CD14-positive monocyte (primary cell): ENCODE data around the gene FAM83G. TPM values are rescaled to one million over a fixed set of nuclear protein-coding genes. Genes with fewer than 3 reads are reported as not detected.
"Not testable (repeated sequence)": the region's sequence is repeated elsewhere in the genome, so short reads cannot be mapped to it uniquely, and the experiment has no call there.

Experiments
- DNase-seq, 3 donors: peaks; one replicate each; pipeline ENCODE4 v3.0.0-alpha.2; 2011 to 2022
- H2AFZ ChIP-seq: 2 replicates; pipeline ENCODE4 v1.6.0; 2012; ENCODE audit warnings: mild to moderate bottlenecking, low read depth, low read length, inconsistent platforms; ENCODE audit not compliant: insufficient read depth, poor library complexity, severe bottlenecking
- H3K27ac ChIP-seq, 2 donors: 1 replicate in 1 of 2; 2 replicates in 1 of 2; pipeline ENCODE4 v1.5.1; 2012 to 2013; ENCODE audit warnings: low read length in 2 of 2, control low read depth in 1 of 2, inconsistent platforms in 1 of 2, low read depth in 1 of 2, mild to moderate bottlenecking in 1 of 2
- H3K27me3 ChIP-seq, 2 donors: one replicate each; pipeline versions ENCODE4 v1.6.0 to v1.6.1; 2011 to 2013; ENCODE audit warnings: low read length in 2 of 2; ENCODE audit not compliant: control insufficient read depth in 2 of 2, insufficient read depth in 2 of 2
- H3K36me3 ChIP-seq, 2 donors: replicated peaks in 1 of 2; 1 replicate in 1 of 2; 2 replicates in 1 of 2; pipeline versions ENCODE4 v1.5.1 to v1.6.1; 2012 to 2013; ENCODE audit warnings: low read length in 2 of 2, control low read depth in 1 of 2, inconsistent platforms in 1 of 2, mild to moderate bottlenecking in 1 of 2; ENCODE audit not compliant: insufficient read depth in 2 of 2, control insufficient read depth in 1 of 2
- H3K4me1 ChIP-seq, 2 donors: 1 replicate in 1 of 2; 2 replicates in 1 of 2; pipeline versions ENCODE4 v1.5.1 to v1.6.1; 2012 to 2013; ENCODE audit warnings: low read length in 2 of 2, control low read depth in 1 of 2, inconsistent platforms in 1 of 2, mild to moderate bottlenecking in 1 of 2, moderate library complexity in 1 of 2; ENCODE audit not compliant: insufficient read depth in 2 of 2, control insufficient read depth in 1 of 2
- H3K4me2 ChIP-seq: replicated peaks from 2 replicates; pipeline ENCODE3; 2012; ENCODE audit warnings: low read length, moderate library complexity, mild to moderate bottlenecking; ENCODE audit not compliant: poor library complexity, severe bottlenecking; ENCODE audit errors: extremely low read depth
- H3K4me3 ChIP-seq, 3 experiments: fragments of 200-600 bp in 1 of 3; sonication (generic) in 1 of 3; replicated peaks in 1 of 3; 1 replicate in 2 of 3; 2 replicates in 1 of 3; pipeline ENCODE4 v1.5.1; 2011 to 2013; ENCODE audit warnings: low read length in 3 of 3, mild to moderate bottlenecking in 3 of 3, control low read depth in 2 of 3, low read depth in 2 of 3, inconsistent platforms in 1 of 3, moderate library complexity in 1 of 3
- H3K79me2 ChIP-seq: 2 replicates; pipeline ENCODE4 v1.6.0; 2012; ENCODE audit warnings: mild to moderate bottlenecking, control low read depth, inconsistent platforms, low read length, moderate library complexity; ENCODE audit not compliant: insufficient read depth
- H3K9ac ChIP-seq: 2 replicates; pipeline ENCODE4 v1.6.0; 2017; ENCODE audit warnings: low read length, mild to moderate bottlenecking; ENCODE audit not compliant: insufficient read depth, poor library complexity, severe bottlenecking
- H3K9me3 ChIP-seq, 2 donors: replicated peaks in 1 of 2; 1 replicate in 1 of 2; 2 replicates in 1 of 2; pipeline versions ENCODE4 v1.5.1 to v1.6.1; 2012 to 2013; ENCODE audit warnings: low read length in 2 of 2, control low read depth in 1 of 2; ENCODE audit not compliant: control insufficient read depth in 1 of 2, insufficient read depth in 1 of 2
- H4K20me1 ChIP-seq: 2 replicates; pipeline ENCODE4 v1.6.0; 2012; ENCODE audit warnings: mild to moderate bottlenecking, low read length, control low read depth, moderate library complexity; ENCODE audit not compliant: insufficient read depth
- H3K27ac Mint-ChIP-seq, 7 donors: one replicate each; pipeline ENCODE4 v1.8.0; 2020; ENCODE audit warnings: mild to moderate bottlenecking in 7 of 7, mixed read lengths in 7 of 7, moderate library complexity in 6 of 7, inconsistent platforms in 2 of 7
- H3K27me3 Mint-ChIP-seq, 3 donors: one replicate each; pipeline ENCODE4 v1.8.0; 2021 to 2022; ENCODE audit warnings: low read depth in 3 of 3, mild to moderate bottlenecking in 3 of 3, mixed read lengths in 3 of 3, moderate library complexity in 3 of 3, inconsistent platforms in 1 of 3
- H3K36me3 Mint-ChIP-seq, 2 donors: one replicate each; pipeline ENCODE4 v1.8.0; 2020; ENCODE audit warnings: mixed read lengths in 2 of 2, inconsistent platforms in 1 of 2, mild to moderate bottlenecking in 1 of 2
- H3K4me1 Mint-ChIP-seq: one replicate; pipeline ENCODE4 v1.8.0; 2020; ENCODE audit warnings: mild to moderate bottlenecking, mixed read lengths
- H3K4me3 Mint-ChIP-seq, 2 donors: one replicate each; pipeline ENCODE4 v1.8.0; 2020; ENCODE audit warnings: mild to moderate bottlenecking in 2 of 2, mixed read lengths in 2 of 2, moderate library complexity in 1 of 2
- H3K9me3 Mint-ChIP-seq, 7 donors: one replicate each; pipeline ENCODE4 v1.8.0; 2020 to 2022; ENCODE audit warnings: mixed read lengths in 7 of 7, mild to moderate bottlenecking in 6 of 7, moderate library complexity in 6 of 7, inconsistent platforms in 2 of 7
- WGBS: methylation state at CpG from one replicate; pipeline ENCODE4 v1.1.5; 2013; ENCODE audit warnings: missing lambda C conversion rate; ENCODE audit not compliant: insufficient coverage; 5-methylcytosine and 5-hydroxymethylcytosine counted together
- intact Hi-C, 2 donors: fragments of 100-400 bp; cut with micrococcal nuclease; formaldehyde crosslinking; loops; one replicate each; pipeline versions ENCODE4 v1.15.0 to v1.15.1; 2023
- polyA minus RNA-seq: library from RNA; depleted of rRNA, polyadenylated mRNA; stranded (reverse); fragments of >200 nt; gene quantifications from 2 replicates; pipeline ENCODE4 v1.2.3, GENCODE V29; 2012
- polyA plus RNA-seq, 3 donors: library from polyadenylated mRNA; depleted of rRNA in 1 of 3; unstranded in 2 of 3; stranded (reverse) in 1 of 3; fragments of 300-500 nt in 2 of 3; fragments of >200 nt in 1 of 3; fragmentation: Illumina TruSeq in 2 of 3; gene quantifications; 1 replicate in 2 of 3; 2 replicates in 1 of 3; pipeline ENCODE4 v1.2.3, GENCODE V29; 2012 to 2021
- total RNA-seq, 12 experiments: library from RNA in 1 of 12; stranded (reverse) in 1 of 12; fragments of 120-200 nt in 1 of 12; gene quantifications; one replicate each; pipeline ENCODE4 v1.2.4 and lab custom pipeline; 2013 to 2026; ENCODE audit warnings: mixed read lengths in 6 of 12, inconsistent platforms in 1 of 12
- TF ChIP-seq, protein P1 (sequence below): fragments of 200-600 bp; IDR thresholded peaks from one replicate; pipeline ENCODE4 v1.8.0; 2022; ENCODE audit warnings: antibody characterized with exemption, mild to moderate bottlenecking

The FAM83G gene
- total RNA-seq (2013), result 0.19 TPM
- polyA plus RNA-seq (under 1 TPM; 0.04 to 0.17 (median 0.08) TPM), polyA minus RNA-seq (0.69 and 1.4 TPM in 2 replicates), total RNA-seq (lab: John Stamatoyannopoulos, UW) (8.9 to 147 (median 62.0) reads per million in 11 experiments)

DNA sequence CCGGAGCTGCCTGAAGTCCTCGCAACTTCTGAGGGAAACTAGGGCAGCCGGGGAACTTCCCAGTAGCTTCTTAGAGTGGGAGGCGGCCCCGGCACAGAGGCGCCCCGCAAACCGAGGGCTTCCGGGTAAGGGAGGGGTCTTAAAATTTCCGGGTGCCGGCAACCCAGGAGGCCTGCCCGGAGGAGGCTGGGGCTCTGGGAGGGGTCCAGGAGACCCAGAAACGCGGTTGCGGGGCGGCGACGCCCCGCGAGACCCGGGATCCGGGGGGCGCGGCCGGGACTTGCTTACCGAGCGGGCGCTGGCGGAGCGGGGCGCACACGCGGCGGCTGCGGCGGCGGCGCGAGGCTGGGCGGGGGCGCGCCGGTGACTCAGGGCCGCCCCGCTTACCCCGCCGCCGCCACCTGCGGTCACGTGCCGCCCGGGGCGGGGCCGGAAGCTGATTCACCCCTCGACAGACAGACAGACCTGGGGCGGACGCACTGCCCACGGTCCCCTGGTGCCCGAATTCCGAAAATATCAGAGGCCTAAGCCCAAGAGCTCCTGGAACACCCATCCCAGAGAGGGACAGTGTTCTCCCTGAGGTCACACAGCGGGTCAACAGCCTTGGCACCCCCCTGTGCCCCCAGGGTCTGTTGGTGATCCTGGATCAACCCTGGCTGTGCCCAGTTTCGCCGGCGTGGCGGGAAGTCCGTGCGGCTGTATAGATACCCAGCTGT lies at the start of gene FAM83G:
Gene FAM83G, minus strand, starts transcription at position 344 of the 716 bp plus-strand sequence. CDS start 723 bp downstream, outside the sequence.
- WGBS, result 8% methylated on average over 67 of the region's 67 CpGs

GRCh38 chr17:19048826-19049225 lies 44.3 kb upstream of the FAM83G start:
- H3K9ac ChIP-seq, H4K20me1 ChIP-seq, H3K79me2 ChIP-seq, H3K36me3 ChIP-seq, H3K9me3 Mint-ChIP-seq, H3K36me3 Mint-ChIP-seq, H3K27me3 Mint-ChIP-seq, H3K9me3 ChIP-seq, H3K27me3 ChIP-seq, intact Hi-C loops, H3K4me2 ChIP-seq, H3K4me3 ChIP-seq, H3K4me1 ChIP-seq, H2AFZ ChIP-seq, H3K4me1 Mint-ChIP-seq, H3K4me3 Mint-ChIP-seq, H3K27ac ChIP-seq, DNase-seq, H3K27ac Mint-ChIP-seq: not testable (repeated sequence)
- no CpG with 5 or more reads among the region's 7 CpGs for WGBS

More for the DNA sequence above, at the start of gene FAM83G:
- Histone ChIP-seq H3K27me3 (peaks cover 0 to 34% of the 10 kb centered on the region in 2 donors), H3K9me3 (no peaks in the 10 kb centered on the region), H3K4me3 (peak within 1 kb of the TSS; percentile 52 to 73 (median 57)), H4K20me1 (no peaks in the 10 kb centered on the region), H2AFZ (peak within 1 kb of the TSS; percentile 63), H3K4me1 (peaks cover 5 to 24% of the 10 kb centered on the region in 2 donors), H3K9ac (peak within 1 kb of the TSS; percentile 70), H3K27ac (no peak within 1 kb of the TSS), H3K36me3 (no peaks in the 10 kb centered on the region), H3K4me2 (peak within 1 kb of the TSS; percentile 79), H3K79me2 (no peaks in the 10 kb centered on the region)
- peaks cover 22 to 53% (median 38%) of the 10 kb centered on the region in 3 donors for H3K27me3 Mint-ChIP-seq
- peak within 1 kb of the TSS in 6 of 7 donors; percentile 35 to 92 (median 71) for H3K27ac Mint-ChIP-seq
- peak; percentile 68 to 83 (median 73) for DNase-seq
- H3K36me3 Mint-ChIP-seq, result peaks cover 0 to 3% of the 10 kb centered on the region in 2 donors
- H3K4me1 Mint-ChIP-seq, result peaks cover 12% of the 10 kb centered on the region
- peak within 1 kb of the TSS; percentile 88 to 94 for H3K4me3 Mint-ChIP-seq
- H3K9me3 Mint-ChIP-seq, result peaks cover 0 to 12% (median 2%) of the 10 kb centered on the region in 7 donors
- TF ChIP-seq, protein P1, sequence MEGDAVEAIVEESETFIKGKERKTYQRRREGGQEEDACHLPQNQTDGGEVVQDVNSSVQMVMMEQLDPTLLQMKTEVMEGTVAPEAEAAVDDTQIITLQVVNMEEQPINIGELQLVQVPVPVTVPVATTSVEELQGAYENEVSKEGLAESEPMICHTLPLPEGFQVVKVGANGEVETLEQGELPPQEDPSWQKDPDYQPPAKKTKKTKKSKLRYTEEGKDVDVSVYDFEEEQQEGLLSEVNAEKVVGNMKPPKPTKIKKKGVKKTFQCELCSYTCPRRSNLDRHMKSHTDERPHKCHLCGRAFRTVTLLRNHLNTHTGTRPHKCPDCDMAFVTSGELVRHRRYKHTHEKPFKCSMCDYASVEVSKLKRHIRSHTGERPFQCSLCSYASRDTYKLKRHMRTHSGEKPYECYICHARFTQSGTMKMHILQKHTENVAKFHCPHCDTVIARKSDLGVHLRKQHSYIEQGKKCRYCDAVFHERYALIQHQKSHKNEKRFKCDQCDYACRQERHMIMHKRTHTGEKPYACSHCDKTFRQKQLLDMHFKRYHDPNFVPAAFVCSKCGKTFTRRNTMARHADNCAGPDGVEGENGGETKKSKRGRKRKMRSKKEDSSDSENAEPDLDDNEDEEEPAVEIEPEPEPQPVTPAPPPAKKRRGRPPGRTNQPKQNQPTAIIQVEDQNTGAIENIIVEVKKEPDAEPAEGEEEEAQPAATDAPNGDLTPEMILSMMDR, result no peak
- intact Hi-C loops, result loop anchor here in 1 of 2 donors (10.0 kb wide), 1 partner anchor 50 kb away; the partner anchor contains the start of gene SLC5A10

- H3K27ac ChIP-seq, H4K20me1 ChIP-seq, H3K36me3 ChIP-seq, H3K4me1 ChIP-seq, H3K4me2 ChIP-seq, H3K27me3 Mint-ChIP-seq, H3K9ac ChIP-seq, H3K27ac Mint-ChIP-seq, H3K4me3 ChIP-seq, H3K4me1 Mint-ChIP-seq, H3K9me3 Mint-ChIP-seq, H3K79me2 ChIP-seq, H2AFZ ChIP-seq, H3K4me3 Mint-ChIP-seq, DNase-seq, intact Hi-C loops, H3K27me3 ChIP-seq, H3K9me3 ChIP-seq, H3K36me3 Mint-ChIP-seq: not testable (repeated sequence)
- WGBS, result no CpG with 5 or more reads among the region's 7 CpGs
Observed at GRCh38 chr17:19047510-19047909, 42.9 kb upstream of the FAM83G start.
